ENCODE measurements around the gene METTL8. TPM values are rescaled to one million over a fixed set of nuclear protein-coding genes. Genes with fewer than 3 reads are reported as not detected.

Gene METTL8
- total and polyA plus RNA-seq, 2 experiments from 2014 or later: 16.8 to 30.5 TPM

- peak overlapping the region; percentile 45 for H3K27ac ChIP-seq
- H3K9me3 ChIP-seq (ENCODE audit: low read depth): no peaks in the 10 kb centered on the region
- TF ChIP-seq CTCF (IDR thresholded peaks at IDR 0.05; ENCODE audit: poor library complexity): no peak
- TF ChIP-seq EZH2 (IDR thresholded peaks at IDR 0.05; ENCODE audit: borderline replicate concordance): no peak
- no peak for TF ChIP-seq EZH2phosphoT487 (IDR thresholded peaks at IDR 0.05; ENCODE audit: low read depth, severe bottlenecking, unreplicated experiment)
- peak overlapping the region; percentile 66 for H3K4me2 ChIP-seq
- H2AFZ ChIP-seq: no peak overlapping the region
- no peaks in the 10 kb centered on the region for H4K20me1 ChIP-seq (ENCODE audit: insufficient read depth, poor library complexity, severe bottlenecking)
- no peak overlapping the region for H3K4me3 ChIP-seq
- no peaks in the 10 kb centered on the region for H3K27me3 ChIP-seq
- no peaks in the 10 kb centered on the region for H3K36me3 ChIP-seq (replicated peaks; ENCODE audit: insufficient read depth, low read depth)
- H3K9me2 ChIP-seq (replicated peaks; ENCODE audit: insufficient read depth): no peaks in the 10 kb centered on the region
- peaks cover 13% of the 10 kb centered on the region for H3K4me1 ChIP-seq (ENCODE audit: insufficient read depth)
- DNase-seq (ENCODE audit: low spot score): no peak
- peaks cover 29% of the 10 kb centered on the region for H3K79me2 ChIP-seq
These were observed 23.2 kb downstream of the METTL8 start for GRCh38 chr2:171410624-171411023.

DNA sequence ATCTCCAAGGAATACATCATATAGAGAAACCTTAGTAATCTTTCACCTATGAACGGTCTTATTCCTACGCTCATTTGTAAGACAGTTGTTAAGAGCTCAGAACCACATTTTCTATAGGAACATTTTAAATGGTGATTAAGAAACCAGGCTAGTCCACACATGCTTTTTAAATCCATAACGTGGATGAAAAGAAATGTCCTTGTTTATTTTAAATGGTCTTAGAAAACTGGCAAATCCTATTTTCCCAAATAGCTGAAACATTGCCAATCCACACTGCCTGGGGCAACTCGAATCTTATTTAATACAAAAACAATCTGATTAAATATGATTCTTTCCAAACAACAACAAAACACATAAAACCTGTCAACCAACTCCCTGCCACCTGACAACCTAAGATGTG, 23.7 kb downstream of the METTL8 start:
- Histone ChIP-seq H3K27me3 (no peaks in the 10 kb centered on the region), H3K4me1 (ENCODE audit: insufficient read depth) (peaks cover 13% of the 10 kb centered on the region), H3K36me3 (replicated peaks; ENCODE audit: insufficient read depth, low read depth) (no peaks in the 10 kb centered on the region), H4K20me1 (ENCODE audit: insufficient read depth, poor library complexity, severe bottlenecking) (no peaks in the 10 kb centered on the region), H3K9me2 (replicated peaks; ENCODE audit: insufficient read depth) (no peaks in the 10 kb centered on the region), H3K4me3 (no peak overlapping the region), H3K27ac (peak overlapping the region; percentile 45), H3K9me3 (ENCODE audit: low read depth) (no peaks in the 10 kb centered on the region), H3K79me2 (peaks cover 29% of the 10 kb centered on the region), H2AFZ (no peak overlapping the region), H3K4me2 (peak overlapping the region; percentile 66)
- DNase-seq (ENCODE audit: low spot score): no peak
- 68% methylated on average over 4 of the region's 4 CpGs for WGBS (ENCODE audit: low lambda C conversion rate, missing lambda C conversion rate)
- TF ChIP-seq EZH2phosphoT487 (IDR thresholded peaks at IDR 0.05; ENCODE audit: low read depth, severe bottlenecking, unreplicated experiment) (no peak), EZH2 (IDR thresholded peaks at IDR 0.05; ENCODE audit: borderline replicate concordance) (no peak), CTCF (IDR thresholded peaks at IDR 0.05; ENCODE audit: poor library complexity) (no peak)

- Histone ChIP-seq H3K4me1 (ENCODE audit: insufficient read depth) (peaks cover 13% of the 10 kb centered on the region), H3K79me2 (peaks cover 28% of the 10 kb centered on the region)
These were observed 24.3 kb downstream of the METTL8 start for GRCh38 chr2:171409436-171409971.

More at GRCh38 chr2:171409436-171409971, 24.3 kb downstream of the METTL8 start:
- Histone ChIP-seq H2AFZ (peak overlapping the region; percentile 10), H3K4me3 (no peak overlapping the region), H3K27me3 (no peaks in the 10 kb centered on the region), H4K20me1 (ENCODE audit: insufficient read depth, poor library complexity, severe bottlenecking) (no peaks in the 10 kb centered on the region), H3K9me2 (replicated peaks; ENCODE audit: insufficient read depth) (no peaks in the 10 kb centered on the region), H3K27ac (peak overlapping the region; percentile 45), H3K9me3 (ENCODE audit: low read depth) (no peaks in the 10 kb centered on the region), H3K36me3 (replicated peaks; ENCODE audit: insufficient read depth, low read depth) (no peaks in the 10 kb centered on the region), H3K4me2 (peak overlapping the region; percentile 66)
- 55% methylated on average over 8 of the region's 8 CpGs for WGBS (ENCODE audit: low lambda C conversion rate, missing lambda C conversion rate)
- no peak for TF ChIP-seq EZH2phosphoT487 (IDR thresholded peaks at IDR 0.05; ENCODE audit: low read depth, severe bottlenecking, unreplicated experiment)
- TF ChIP-seq CTCF (IDR thresholded peaks at IDR 0.05; ENCODE audit: poor library complexity): no peak
- TF ChIP-seq EZH2 (IDR thresholded peaks at IDR 0.05; ENCODE audit: borderline replicate concordance): no peak
- no peak for DNase-seq (ENCODE audit: low spot score)
